Suppressor macrophage treated with lipopolysaccharide for 4 hours (primary cell): ENCODE data around the gene PIR.

Experiments used
- DNase-seq: peaks from one replicate; pipeline ENCODE4 v3.0.0-alpha.2; 2020

Gene PIR

DNA sequence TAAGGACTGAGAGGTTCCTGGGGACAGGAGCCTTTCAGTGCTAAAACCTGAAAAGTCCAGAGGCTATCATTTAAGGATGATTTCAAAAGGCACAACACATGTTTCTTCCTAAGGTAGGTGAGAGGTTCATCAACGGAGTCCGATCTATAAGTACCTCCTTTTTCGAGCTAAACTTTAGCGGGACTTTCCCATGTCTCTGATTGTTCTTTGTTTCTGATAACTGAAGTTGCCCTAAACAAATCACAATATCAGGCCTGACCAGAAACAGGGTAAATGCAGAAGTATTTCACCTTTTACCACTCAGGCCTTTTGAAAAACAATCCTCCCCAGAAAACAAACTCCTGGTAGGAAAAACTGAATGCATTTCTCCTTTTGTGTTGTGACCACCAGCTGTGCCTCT is 17.6 kb downstream of the PIR start:
- DNase-seq, result no peak

DNA sequence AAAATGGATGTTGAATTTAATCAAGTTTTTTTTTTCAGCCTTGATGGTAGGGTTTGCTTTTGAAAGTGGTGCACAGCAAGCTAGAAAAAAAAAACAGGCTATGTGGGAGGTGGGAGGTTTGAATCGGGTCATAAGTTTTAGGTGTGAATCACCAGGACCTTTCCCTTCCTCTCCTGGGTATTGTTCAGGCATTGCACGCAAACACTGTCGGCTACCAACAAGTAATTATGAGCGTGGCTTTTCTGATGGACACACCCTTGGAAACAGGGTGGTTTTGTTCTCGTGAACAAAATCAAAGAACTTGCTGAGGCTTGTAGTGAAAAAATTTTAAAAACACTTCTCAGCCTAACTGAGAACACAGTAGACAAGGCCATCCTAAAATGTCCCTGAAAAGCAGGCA is 18.1 kb downstream of the PIR start:
- no peak for DNase-seq

DNA sequence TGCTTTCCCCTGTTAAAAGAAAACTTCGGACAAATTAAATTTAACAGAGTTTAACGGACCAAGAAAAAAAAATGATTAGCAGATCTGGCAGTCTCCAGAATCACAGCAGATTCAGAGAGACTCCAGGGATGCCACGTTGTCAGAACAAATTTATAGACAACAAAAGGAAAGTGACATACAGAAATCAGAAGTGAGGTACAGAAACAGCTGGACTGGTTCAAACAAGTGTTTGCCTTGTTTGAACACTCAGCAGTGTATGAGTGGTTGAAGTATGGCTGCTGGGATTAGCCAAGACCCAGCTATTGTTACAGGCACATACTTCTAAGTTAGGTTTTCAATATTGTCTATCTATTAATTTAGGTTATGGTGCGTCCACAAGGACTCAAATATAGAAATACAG is 19.1 kb downstream of the PIR start:
- DNase-seq, result no peak

DNA sequence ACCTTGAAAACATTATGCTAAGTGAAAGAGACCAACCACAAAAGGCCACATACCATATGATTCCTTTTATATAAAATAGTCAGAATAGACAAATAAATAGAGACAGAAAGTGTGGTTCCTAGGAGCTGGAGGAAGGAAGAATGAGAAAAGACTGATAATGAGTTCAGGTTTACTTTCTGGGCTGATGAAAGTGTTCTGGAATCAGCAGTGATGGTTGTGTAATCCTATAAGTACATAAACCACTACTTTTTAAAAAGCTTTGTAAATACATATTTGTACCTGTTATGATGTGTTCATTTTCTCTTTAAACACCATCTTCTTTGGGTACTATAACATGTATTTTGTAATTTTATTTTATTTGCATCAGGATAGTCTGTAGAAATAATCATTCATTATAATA is 20.6 kb downstream of the PIR start:
- DNase-seq, result no peak

DNA sequence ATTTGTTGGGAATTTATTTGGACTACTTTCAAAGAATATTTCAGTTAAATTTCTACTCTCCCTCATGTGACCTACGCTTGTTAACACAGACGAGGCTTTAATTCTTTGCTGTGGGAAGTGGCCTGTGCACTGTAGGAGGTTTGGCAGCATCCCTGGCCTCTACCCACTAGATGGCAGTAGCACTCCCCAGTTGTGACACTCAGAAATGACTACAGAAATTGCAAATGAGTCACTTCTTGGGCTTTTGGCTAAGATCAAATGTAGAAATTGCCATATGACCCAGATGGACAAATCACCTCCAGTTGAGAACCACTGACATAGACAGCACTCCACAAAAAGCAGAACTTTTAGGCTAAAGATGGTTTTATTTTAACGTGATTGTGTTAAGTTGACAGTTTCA is 22.1 kb downstream of the PIR start:
- peak; percentile 71 for DNase-seq

DNA sequence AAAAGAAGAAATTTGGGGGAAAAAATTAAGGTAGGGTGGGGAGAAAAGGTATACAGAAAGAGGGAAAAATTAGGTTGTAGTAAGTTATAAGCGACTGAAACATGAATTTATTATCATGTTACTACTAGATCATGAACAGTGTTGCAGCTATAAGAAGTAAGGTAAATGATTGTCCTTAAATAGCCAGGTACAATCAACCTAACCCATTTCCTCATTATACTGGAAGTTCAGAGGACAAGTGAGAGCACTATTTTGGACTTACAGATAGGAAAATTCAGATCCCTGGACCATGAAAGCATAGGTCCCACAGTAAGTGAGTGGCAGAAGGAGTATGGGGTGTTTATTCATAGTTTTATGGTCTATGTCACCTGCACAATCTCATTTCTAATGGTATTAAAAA is 23.5 kb downstream of the PIR start:
- DNase-seq, result no peak

DNA sequence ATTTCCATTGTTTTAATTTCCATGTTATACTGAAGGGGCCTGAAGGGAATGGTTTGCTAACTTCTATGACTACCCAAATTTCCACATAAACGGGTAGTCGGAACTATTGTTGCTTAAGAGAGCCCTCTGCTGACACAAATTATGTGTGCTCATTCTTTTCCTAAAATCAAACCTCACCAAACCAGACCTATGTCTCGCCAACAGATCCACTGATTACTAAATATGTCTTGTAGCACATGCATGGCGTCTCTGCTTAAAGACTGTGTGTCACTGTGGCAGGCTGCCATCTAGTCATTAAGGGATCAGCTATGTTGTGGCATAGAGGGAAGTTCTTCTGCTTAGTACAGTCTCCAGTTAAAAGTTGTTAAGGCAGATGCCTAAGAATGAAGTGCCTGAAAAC is 25.1 kb downstream of the PIR start:
- peak; percentile 50 for DNase-seq

DNA sequence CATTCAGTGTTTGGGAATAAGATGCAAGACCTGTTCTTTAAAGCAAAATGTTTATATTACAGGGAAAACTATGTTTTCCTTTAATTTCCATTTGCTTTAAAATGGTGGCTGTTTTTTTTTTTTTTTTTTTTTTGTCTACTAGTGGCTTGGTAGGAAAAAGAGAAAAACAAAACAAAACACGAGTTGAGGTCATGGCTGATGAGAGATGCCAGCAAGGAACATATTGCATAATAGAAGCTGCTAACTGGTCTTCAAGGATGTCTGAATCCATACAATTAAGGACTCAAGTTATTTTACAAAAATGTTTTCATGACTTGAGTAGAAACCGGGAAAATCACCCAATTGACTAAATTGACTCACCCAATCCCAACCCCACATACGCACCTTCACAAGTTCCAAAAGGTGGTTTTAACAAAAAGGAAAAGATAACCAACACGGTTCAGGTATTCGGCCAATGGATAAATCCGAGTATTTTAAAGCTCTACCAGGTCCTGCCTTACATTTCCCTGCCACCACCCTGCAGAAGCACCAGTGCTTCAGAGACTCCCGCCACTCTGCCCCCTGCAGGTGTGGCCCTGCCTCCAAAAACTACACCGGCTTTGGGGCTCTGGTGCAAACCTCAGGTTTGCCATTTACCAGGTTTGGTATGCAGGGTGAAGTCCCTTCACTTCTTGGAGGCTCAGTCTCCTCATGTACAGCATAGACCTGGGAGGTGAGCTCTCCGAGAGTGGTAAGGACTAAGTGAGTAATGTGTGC is 27.1 kb downstream of the PIR start:
- DNase-seq, result no peak

DNA sequence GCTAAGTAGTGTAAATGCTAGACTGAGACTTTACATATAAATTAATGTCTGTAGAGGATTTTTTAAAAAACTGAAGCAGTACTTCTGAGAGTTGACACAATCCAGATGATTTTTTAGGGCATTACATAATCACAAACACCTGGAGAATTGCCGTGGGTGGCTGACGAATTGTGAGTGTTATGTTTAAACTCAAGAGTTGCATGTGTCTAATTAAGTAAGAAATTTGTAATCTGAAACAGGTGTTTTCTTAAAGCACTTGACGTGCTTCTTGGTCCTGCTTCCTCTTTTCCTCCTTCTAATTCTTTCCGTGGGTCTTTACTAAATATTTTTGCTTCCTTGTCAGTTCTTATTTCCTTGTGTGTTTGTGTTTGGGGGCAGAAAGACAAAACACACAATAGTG is 27.8 kb downstream of the PIR start:
- no peak for DNase-seq

DNA sequence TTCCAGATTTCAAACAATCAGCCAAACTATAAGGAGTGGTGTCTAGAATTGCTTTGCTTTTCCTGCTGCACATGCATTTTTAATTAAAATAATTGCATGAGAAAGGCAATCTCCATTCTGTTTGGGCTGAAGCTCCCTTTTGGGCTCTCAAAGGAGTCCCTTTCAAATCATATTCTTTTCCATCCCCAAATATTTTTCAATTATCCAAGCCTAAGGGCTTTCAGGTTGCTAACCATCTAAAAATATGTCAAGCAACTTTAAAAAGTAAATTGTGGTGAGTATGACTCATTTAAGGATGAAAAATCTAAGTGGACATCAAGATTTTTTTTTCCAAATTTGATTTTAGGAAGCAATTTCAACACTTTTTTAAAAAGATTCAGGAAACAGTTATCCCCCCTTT is 28.4 kb downstream of the PIR start:
- DNase-seq, result no peak

DNA sequence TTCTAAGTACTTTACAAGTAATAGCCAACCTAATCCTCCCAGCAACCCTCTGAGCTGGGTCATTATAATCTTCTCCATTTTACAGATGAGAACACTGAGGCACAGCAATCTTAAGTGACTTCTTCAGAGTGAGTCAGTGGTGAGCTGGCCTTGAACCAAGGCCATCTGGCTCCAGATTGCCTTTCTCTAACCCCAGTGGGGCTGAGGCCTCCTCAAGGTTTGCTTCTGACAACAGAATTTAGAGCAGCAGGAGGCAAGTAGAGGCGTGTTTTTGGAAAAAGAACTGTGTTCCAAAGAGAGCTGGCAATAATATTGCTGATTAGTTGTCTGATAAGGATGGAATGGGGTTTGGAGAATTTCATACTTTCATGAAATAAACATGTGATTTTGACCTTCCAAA is 41.2 kb downstream of the PIR start:
- no peak for DNase-seq

DNA sequence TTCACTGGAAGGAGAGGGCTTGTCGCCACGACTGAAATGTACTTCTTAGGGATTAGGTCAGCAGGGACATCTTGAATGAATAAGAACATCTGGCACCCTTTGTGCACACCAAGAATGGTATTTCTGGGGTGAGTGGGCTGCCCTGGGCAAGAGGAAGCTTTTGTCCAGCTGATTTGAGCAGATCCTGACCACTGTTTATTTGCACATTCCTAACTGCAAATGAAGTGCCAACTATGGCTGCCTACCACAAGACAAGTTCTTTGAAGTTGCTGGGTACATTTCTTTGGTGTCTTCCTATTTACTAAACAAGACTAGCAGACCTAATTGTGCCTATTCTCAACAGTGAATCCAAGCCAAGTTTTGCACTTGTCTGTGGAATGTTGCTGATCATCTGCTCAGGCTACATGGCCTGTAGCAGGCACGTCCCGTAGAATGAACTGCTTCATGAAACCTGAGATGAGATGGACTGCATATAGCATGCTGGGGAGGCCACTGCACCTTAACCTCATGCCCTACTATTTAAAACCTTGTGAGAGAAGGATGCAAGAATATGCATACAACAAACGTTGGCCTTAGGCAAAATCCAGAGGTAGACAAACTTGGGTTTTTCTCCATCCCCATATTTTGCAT is 45.0 kb downstream of the PIR start:
- no peak for DNase-seq

DNA sequence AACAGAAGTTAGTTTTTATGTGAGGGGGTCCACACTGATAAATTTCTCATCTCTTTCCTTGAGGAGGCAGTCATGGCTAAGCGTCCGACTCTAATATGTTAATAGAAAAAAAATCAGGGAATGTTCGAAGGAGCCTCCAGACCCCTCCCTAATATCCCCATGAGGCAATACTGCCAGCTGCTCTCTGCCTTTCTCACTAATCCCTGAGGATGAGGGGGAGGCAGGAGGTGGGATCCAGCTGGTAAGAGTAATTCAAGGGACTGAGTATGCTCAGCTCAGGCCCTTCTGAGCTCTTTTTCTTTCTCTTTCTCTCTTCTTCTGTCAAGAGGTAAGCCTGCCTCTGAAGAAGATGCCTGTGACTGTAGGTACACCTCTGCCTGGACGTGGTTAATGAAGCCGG is 51.7 kb downstream of the PIR start:
- DNase-seq, result no peak

DNA sequence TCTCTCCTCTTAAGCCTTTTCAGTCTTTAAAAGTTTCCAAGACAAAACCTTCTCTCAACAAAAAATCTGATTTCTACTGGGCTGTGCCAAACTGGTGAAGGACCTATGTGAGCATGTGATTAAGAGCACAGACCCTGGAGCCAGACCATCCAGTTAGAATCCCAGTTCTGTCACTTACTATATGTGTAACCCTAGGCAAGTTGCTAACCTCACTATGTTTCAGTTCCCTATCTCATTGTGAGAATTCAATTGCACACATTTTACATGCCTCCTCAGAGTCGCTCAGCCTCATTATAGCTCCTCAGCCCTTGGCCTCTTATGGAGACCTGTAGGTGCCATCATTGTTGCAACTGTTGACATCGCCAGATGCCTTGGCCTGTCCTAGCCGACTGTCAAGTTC is 54.8 kb downstream of the PIR start:
- peak; percentile 55 for DNase-seq

DNA sequence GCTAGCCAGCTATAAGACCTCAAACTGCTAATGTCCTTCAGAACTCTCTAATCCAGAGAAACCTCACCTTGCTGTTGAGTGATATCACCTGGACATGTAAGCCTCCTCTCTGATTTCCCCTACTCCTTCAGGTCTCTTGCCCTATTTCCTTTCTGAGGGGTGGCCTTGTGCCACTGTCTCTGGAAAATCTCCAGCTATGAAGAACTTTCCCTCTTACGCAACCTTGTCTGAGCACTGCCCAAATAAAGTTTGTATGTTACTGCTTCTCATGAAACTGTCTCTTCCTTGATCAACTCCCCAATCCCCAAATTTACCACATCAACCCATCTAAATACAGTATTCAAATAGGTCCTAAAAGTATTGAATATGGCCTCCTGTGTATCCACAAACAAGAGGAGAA is 55.4 kb downstream of the PIR start:
- DNase-seq, result peak; percentile 25

DNA sequence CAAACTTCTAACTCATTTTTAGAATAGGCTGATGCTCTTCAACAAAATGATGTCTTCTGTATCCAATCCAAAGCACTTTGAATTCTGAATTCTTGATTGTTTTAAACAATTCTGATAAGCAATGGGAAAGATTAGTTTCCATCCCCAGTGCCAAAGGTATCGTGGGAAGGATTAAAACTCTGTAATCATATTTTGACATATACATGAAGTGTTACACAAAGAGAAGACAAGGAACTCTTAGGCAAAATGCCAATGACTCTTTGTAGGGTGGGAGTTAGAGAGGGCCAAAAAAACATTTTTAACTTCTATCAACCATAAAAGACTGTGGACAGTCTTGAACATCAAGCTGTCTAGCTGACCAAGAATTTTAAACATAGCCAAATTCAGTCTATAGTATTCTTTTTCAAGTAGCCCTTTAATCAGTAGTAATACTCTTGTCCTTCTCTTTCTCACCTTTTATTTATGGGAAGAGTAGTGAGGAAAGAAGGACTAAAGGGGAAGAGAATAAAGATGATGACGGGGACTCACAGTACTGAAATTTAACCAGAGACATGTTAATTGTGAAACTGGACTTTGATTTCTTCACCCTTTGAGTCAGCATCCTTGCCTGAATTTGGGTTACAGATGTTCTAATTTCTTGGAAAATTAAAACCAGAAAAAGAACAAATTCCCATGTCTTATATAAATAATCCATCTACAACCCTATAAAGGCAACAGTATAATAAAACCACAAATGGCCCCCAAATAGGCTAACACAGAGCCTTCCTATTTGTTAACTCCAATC is 57.1 kb downstream of the PIR start:
- DNase-seq, result peak; percentile 61

DNA sequence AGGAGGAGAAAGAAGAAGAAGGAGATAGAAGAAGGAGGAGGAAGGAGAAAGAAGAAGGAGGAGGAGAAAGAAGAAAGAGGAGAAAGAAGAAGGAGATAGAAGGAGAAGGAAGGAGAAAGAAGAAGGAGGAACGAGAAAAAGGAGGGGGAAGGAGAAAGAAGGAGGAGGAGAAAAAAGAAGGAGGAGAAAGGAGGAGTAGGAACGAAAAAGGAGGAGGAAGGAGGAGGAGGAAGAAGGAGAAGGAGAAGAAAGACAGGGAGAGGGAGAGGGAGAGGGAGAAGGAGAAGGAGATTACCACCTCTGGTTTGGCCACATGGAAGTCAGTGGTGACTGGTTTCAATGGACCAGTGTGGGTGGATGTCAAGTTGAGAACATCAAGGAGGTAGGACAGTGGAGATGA is 58.9 kb downstream of the PIR start:
- DNase-seq, result no peak

DNA sequence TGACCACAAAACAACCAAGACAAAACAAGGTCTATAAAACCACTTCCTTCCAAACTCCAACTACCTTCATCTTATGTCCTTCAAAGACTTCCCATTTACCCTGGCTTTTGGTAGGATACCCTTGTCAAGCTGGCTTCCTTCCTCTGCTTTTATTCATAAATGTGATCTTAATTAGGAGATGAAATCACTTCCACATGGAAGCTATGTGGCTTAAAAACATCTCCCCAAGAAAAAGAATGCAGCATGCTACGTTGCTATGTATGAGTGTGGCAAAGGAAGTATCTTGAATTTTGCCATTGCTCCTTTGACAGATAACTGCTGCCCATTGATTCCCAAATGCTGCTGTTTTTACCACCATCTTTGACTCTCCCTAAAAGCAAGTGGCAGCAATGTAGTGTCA is 62.5 kb downstream of the PIR start:
- no peak for DNase-seq

DNA sequence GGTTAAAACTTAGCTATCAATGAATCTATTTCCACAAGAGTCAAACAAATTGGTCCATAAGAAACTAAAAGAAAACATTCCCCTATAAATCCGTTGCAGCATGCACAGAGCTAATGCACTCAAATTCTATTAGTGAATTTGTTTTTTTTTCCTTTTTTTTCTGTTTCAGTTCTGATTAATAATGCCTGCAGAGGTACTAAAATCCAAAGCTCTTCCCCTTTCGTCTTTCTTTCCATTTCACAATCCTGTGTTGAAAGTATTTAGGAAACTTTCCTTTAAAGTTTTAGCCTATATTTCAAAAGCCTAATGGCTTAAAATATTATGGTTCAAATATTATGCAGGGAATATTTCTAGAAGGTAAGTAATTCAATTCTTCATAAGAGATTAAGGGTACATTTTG is 63.1 kb downstream of the PIR start:
- DNase-seq, result peak; percentile 33

DNA sequence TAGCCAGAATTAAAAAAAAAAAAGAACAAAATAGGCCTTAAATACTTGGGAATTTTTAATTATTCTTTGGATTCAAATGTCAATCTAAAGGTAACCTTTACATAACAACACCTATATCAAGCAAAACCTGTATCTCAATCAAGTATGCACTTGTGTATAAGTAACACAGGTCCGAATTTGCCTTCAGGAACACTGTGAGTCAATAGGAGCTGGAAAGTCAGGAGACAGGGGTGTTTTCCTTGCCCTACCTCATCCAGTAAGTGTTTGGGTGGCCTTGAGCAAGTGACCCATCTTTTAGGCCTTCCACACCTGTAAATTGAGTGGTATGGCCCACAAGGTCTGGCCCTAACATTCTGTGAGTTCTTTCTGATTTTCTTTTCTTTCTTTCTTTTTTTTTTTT is 68.1 kb downstream of the PIR start:
- DNase-seq, result no peak

DNA sequence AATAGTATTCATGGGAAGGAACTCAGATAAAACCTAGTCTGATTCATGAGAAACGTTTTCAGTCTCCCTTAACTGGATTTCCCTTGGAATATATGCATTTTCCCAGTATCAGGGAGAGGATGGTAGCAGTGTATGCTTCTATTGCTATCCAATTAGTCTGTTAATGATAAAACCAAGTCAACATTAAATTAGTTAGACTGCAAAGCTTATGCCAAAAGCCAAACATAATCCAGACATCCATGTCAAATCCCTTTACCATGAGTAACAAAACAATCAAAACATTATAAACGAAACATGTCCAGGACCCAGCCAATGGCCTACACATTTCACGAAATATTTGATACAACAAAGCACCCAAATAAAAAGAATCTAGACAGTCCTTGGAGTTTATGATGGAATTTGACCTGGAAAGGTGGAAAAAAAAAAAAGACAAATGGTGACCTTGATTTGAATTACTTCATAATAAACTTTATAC is 74.4 kb downstream of the PIR start:
- DNase-seq, result no peak

DNA sequence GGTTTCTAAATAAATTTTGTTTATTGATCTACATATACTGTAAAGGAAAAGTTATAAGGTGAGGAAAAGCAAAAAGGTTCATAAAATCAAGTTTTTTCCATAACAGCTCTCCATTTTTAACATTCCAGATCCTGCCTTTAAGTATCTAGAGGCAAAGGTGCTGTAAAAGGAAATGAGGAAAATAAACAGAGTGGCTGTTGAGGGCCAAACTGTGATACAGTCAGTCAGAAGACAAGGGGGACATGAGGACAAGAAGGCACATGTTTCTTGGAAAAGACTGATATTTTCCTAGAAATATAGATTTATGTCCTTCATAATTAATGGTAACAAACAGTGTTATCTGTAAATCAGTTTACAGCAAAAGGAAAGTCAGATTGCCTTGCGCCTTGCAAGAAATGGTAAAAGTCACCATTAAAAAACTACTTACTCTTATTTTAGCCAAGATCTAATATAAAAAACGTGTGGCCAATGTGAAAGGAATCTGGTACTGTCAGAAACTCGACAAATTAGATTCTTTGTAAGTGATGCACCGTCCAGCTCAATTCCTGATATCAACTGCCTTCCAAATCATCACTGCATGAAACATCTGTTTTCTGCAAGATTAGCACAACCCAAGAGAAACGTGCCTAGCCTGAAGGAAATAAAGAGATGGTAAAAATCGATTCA is 75.0 kb downstream of the PIR start:
- DNase-seq, result no peak
